BJ (cell line): ENCODE data around the gene PIP5K1B. TPM values are rescaled to one million over a fixed set of nuclear protein-coding genes. Genes with fewer than 3 reads are reported as not detected.

Experiments
- CTCF ChIA-PET: fragments of 350-600 bp; formaldehyde crosslinking; extraction: SDS; loops from one replicate; lab custom pipeline; 2021; ENCODE audit warnings: antibody characterized with exemption, inconsistent platforms; lab: Yijun Ruan, JAX
- POLR2A ChIA-PET: fragments of 300-600 bp; sonication (Branson Sonifier 250); formaldehyde crosslinking; extraction: SDS; loops from one replicate; lab custom pipeline; 2021; ENCODE audit warnings: antibody characterized with exemption; lab: Charles Lee
- DNase-seq: peaks from one replicate; pipeline ENCODE4 v3.0.0-alpha.2; 2011; ENCODE audit warnings: low read depth
- H3K27me3 ChIP-seq: 2 replicates; pipeline ENCODE4 v1.6.0; 2011; ENCODE audit warnings: low read length; ENCODE audit not compliant: control insufficient read depth, insufficient read depth
- H3K36me3 ChIP-seq: 2 replicates; pipeline ENCODE4 v1.5.1; 2011; ENCODE audit warnings: low read length; ENCODE audit not compliant: control insufficient read depth, insufficient read depth
- H3K4me3 ChIP-seq: 2 replicates; pipeline ENCODE4 v1.5.1; 2011; ENCODE audit warnings: low read depth, mild to moderate bottlenecking, control low read depth, low read length
- CTCF ChIP-seq: IDR thresholded peaks from 2 replicates; pipeline ENCODE4 v1.5.1; 2011; ENCODE audit warnings: low read depth, mild to moderate bottlenecking, control low read depth, inconsistent platforms, low read length, moderate library complexity; ENCODE audit not compliant: insufficient read depth
- polyA plus RNA-seq: library from polyadenylated mRNA; depleted of rRNA; stranded (reverse); fragments of >200 nt; gene quantifications from 2 replicates; pipeline ENCODE4 v1.2.3, GENCODE V29; 2011

PIP5K1B gene
- polyA plus RNA-seq, 1 experiment, result not detected

DNA sequence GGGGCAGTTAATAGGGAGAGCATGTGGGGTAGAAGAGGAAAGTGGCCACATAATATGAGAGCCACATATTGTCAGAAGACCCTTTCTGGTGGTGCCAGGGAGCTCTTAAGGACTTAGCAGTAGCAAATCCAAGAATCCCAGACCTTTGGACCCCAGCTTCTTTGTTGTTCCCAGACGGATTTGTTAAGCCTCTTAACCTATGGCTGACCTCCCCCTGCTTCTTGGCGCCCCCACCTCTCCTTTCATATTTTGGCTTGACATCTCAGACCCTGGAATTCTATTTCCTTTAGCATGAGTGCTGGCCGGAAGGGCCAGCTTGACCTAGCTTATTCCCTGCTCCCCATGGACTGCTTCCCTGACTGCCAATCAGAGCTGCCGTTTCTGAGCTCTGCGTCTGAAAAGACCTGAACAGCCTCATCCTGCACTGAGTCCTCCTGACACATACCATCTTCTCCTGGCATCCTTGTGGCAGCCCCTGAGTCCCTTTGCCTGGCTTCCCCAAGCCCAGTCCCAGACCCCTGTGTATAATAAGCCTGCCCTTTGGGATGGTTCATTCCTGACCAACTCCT is 192.6 kb downstream of the PIP5K1B start:
- no peaks in the 10 kb centered on the region for H3K36me3 ChIP-seq
- no peaks in the 10 kb centered on the region for H3K27me3 ChIP-seq
- H3K4me3 ChIP-seq, result no peak overlapping the region
- DNase-seq, result no peak
- TF ChIP-seq CTCF, result no peak
- ChIA-PET CTCF (interaction anchor here (1.0 kb wide), 1 partner anchor 11 kb away, joined by 3 read pairs; no protein-coding TSS in a partner anchor), POLR2A (no interaction called here)

DNA sequence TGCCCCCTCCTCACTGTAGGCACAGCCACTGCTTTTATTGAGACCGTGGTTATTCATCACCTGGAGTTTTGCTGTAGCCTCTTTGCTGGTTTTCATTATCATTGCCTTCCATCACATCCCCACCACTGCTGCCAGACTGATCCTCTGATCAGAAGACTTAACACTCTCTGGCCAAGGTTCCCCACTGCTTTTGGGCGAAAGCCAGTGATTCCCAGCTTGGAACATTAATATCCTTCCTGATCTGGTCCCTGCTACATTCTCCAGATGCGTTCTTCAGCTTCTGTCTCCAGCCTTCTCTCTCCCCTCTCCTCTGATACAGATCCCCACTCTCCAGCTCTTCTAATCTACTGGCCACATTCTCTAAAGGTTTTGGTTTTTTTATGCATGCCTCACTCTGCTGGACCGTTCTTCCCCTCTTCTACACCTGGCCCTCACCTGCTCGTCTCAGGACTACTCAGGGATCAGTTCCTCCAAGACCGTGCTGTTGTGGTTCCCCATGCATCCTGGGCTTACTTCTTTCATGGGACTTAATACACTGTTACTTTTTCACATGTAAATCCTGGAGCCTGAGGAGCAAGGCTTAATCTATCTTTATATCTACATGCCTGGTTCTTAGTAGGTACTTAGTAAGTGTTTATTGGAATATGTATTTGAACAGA is 193.9 kb downstream of the PIP5K1B start:
- Histone ChIP-seq H3K4me3 (no peak overlapping the region), H3K36me3 (no peaks in the 10 kb centered on the region), H3K27me3 (no peaks in the 10 kb centered on the region)
- DNase-seq, result no peak
- no peak for TF ChIP-seq CTCF
- CTCF ChIA-PET, result interaction anchor here (0.8 kb wide), 1 partner anchor 9 kb away, joined by 3 read pairs; no protein-coding TSS in a partner anchor
- POLR2A ChIA-PET, result no interaction called here

DNA sequence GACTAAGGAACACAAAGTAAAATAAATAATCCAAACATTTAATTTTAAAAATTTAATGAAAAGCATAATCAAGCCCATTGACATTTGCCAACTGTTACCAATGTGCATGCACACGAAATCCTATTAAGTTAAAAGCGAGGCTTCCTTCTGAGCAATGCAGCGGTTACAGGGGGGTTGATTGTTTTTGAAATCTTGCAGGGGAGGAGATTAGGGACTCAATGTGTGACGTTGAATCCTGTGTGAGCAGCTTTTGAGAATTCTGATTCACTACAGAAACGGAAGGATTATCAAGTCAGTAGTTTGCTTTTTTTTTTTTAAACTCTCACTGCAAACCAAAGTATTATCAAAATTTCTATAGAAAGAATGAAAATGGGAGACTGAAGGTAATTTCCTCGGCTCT is 199.4 kb downstream of the PIP5K1B start:
- Histone ChIP-seq H3K27me3 (no peaks in the 10 kb centered on the region), H3K4me3 (no peak overlapping the region), H3K36me3 (no peaks in the 10 kb centered on the region)
- no peak for TF ChIP-seq CTCF
- ChIA-PET POLR2A (no interaction called here), CTCF (no interaction called here)
- no peak for DNase-seq

DNA sequence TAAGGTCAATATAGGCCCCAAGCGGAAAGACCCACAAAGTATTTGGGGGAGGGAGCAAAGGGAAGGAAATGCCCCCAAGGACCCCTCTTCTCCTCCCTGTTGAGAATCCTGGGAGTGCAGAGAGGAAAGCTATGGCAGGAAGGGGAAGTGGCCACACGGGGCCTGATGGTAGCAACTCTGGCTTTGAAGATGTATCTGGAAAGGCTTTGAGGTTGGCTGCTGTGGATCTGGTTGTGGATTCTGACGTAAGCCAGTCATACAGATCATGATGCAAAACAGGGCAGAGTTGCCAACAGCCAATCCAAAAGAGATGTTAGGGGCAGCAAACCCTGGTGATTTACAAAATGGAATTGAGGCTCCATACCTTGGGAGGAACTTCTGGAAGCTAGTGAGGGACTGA is 200.1 kb downstream of the PIP5K1B start:
- DNase-seq, result no peak
- TF ChIP-seq CTCF, result no peak
- Histone ChIP-seq H3K27me3 (no peaks in the 10 kb centered on the region; the same call in 1 of the 2 replicates), H3K4me3 (no peak overlapping the region), H3K36me3 (no peaks in the 10 kb centered on the region)
- POLR2A ChIA-PET, result no interaction called here
- CTCF ChIA-PET, result no interaction called here

GRCh38 chr9:68907910-68908309 is 202.9 kb downstream of the PIP5K1B start:
- H3K36me3 ChIP-seq, result no peaks in the 10 kb centered on the region

More at GRCh38 chr9:68907910-68908309, 202.9 kb downstream of the PIP5K1B start:
- DNase-seq, result no peak
- TF ChIP-seq CTCF, result no peak
- ChIA-PET CTCF (interaction anchor here (0.7 to 1.5 kb wide), 3 partner anchors 9 to 34 kb away, joined by 3 read pairs; no protein-coding TSS in a partner anchor), POLR2A (no interaction called here)
- H3K27me3 ChIP-seq, result no peaks in the 10 kb centered on the region; the same call in 1 of the 2 replicates
- no peak overlapping the region for H3K4me3 ChIP-seq
